GM23338 (cell line): Measurements from ENCODE around the gene TMEM9. TPM values are rescaled to one million over a fixed set of nuclear protein-coding genes. Genes with fewer than 3 reads are reported as not detected.

Source experiments
- ATAC-seq: fragments of 200-7000 bp; cut with Tn5 transposase; 3 replicates; pipeline ENCODE4 v1.9.1; 2020
- DNase-seq: peaks from one replicate; pipeline ENCODE4 v3.0.0-alpha.2; 2015; ENCODE audit warnings: low spot score
- H2AFZ ChIP-seq: fragments of 200-600 bp; sonication (generic); 2 replicates; pipeline ENCODE4 v1.8.0; 2016; ENCODE audit warnings: antibody characterized with exemption, mild to moderate bottlenecking, moderate library complexity
- H3F3A ChIP-seq: fragments of 200-600 bp; sonication (generic); replicated peaks from 2 replicates; pipeline ENCODE4 v1.8.0; 2017; ENCODE audit warnings: antibody characterized with exemption, mixed run types, low read depth
- H3K27ac ChIP-seq: fragments of 200-600 bp; sonication (generic); 2 replicates; pipeline ENCODE4 v1.6.1; 2016; ENCODE audit warnings: low read depth
- H3K27me3 ChIP-seq: fragments of 200-600 bp; sonication (generic); 2 replicates; pipeline ENCODE4 v1.8.0; 2016; ENCODE audit warnings: mild to moderate bottlenecking, mixed run types, moderate library complexity; ENCODE audit not compliant: insufficient read depth
- H3K36me3 ChIP-seq: fragments of 200-600 bp; sonication (generic); 2 replicates; pipeline ENCODE4 v1.8.0; 2016; ENCODE audit warnings: mild to moderate bottlenecking; ENCODE audit not compliant: insufficient read depth
- H3K4me1 ChIP-seq: fragments of 200-600 bp; sonication (generic); 2 replicates; pipeline ENCODE4 v1.8.0; 2016; ENCODE audit warnings: mild to moderate bottlenecking, moderate library complexity; ENCODE audit not compliant: insufficient read depth
- H3K4me2 ChIP-seq: fragments of 200-600 bp; sonication (generic); 2 replicates; pipeline ENCODE4 v1.7.1; 2017; ENCODE audit warnings: mixed run types
- H3K4me3 ChIP-seq: fragments of 200-600 bp; sonication (generic); 2 replicates; pipeline ENCODE4 v1.6.1; 2016; ENCODE audit warnings: mixed run types
- H3K79me2 ChIP-seq: fragments of 200-600 bp; sonication (generic); replicated peaks from 2 replicates; pipeline ENCODE4 v1.8.0; 2017; ENCODE audit warnings: mild to moderate bottlenecking; ENCODE audit not compliant: insufficient read depth
- H3K9me2 ChIP-seq: fragments of 200-600 bp; sonication (generic); 2 replicates; pipeline ENCODE4 v1.8.0; 2017; ENCODE audit not compliant: insufficient read depth
- H4K20me1 ChIP-seq: fragments of 200-600 bp; sonication (generic); replicated peaks from 2 replicates; pipeline ENCODE4 v1.8.0; 2017; ENCODE audit warnings: mild to moderate bottlenecking; ENCODE audit not compliant: insufficient read depth
- H3K27ac Mint-ChIP-seq: 2 replicates; pipeline ENCODE4 v1.8.0; 2020; ENCODE audit warnings: inconsistent platforms, mild to moderate bottlenecking, moderate library complexity, mixed read lengths
- H3K27me3 Mint-ChIP-seq: 3 replicates; pipeline ENCODE4 v1.8.0; 2022; ENCODE audit warnings: low read depth, mild to moderate bottlenecking, moderate library complexity, mixed read lengths, inconsistent platforms; ENCODE audit not compliant: insufficient read depth, poor library complexity
- H3K36me3 Mint-ChIP-seq: 3 replicates; pipeline ENCODE4 v1.8.0; 2021; ENCODE audit warnings: low read depth, mild to moderate bottlenecking, inconsistent platforms, moderate library complexity, mixed read lengths
- H3K4me1 Mint-ChIP-seq: 3 replicates; pipeline ENCODE4 v1.8.0; 2020; ENCODE audit warnings: mild to moderate bottlenecking, inconsistent platforms, mixed read lengths
- H3K4me3 Mint-ChIP-seq: 3 replicates; pipeline ENCODE4 v1.8.0; 2021; ENCODE audit warnings: moderate library complexity, mild to moderate bottlenecking, inconsistent platforms, mixed read lengths
- H3K9me3 Mint-ChIP-seq: 3 replicates; pipeline ENCODE4 v1.8.0; 2020; ENCODE audit warnings: moderate library complexity, mild to moderate bottlenecking, inconsistent platforms, mixed read lengths
- CREB1 ChIP-seq: fragments of 250-450 bp; sonication (Bioruptor Pico); IDR thresholded peaks from 2 replicates; pipeline ENCODE4 v1.5.0; 2020; ENCODE audit warnings: low read depth, mild to moderate bottlenecking, moderate library complexity
- POLR2AphosphoS5 ChIP-seq: IDR thresholded peaks from 2 replicates; pipeline ENCODE4 v1.6.1; 2016; ENCODE audit warnings: antibody characterized with exemption, low read depth
- polyA plus RNA-seq: library from polyadenylated mRNA; unstranded; fragments of >200 nt; fragmentation: Nextera tagmentation; extraction: Ambion mirVana; gene quantifications from 2 replicates; pipeline ENCODE4 v1.2.1, GENCODE V29; 2016
- total RNA-seq: library from RNA; depleted of rRNA; stranded (reverse); fragments of >200 nt; shearing (Covaris generic); gene quantifications from 2 replicates; pipeline ENCODE4 v1.2.3, GENCODE V29; 2014
- TF ChIP-seq, protein P1 (sequence below): fragments of 250-450 bp; sonication (Bioruptor Pico); IDR thresholded peaks from 2 replicates; pipeline ENCODE4 v1.5.0; 2020; ENCODE audit warnings: mild to moderate bottlenecking, moderate library complexity
- TF ChIP-seq, protein P2 (sequence below): IDR thresholded peaks from one replicate; pipeline ENCODE4 v1.6.1; 2018; ENCODE audit warnings: antibody characterized with exemption; ENCODE audit not compliant: unreplicated experiment

The TMEM9 gene
- total and polyA plus RNA-seq, 2 experiments from 2014 or later: 78.6 to 147 TPM

DNA sequence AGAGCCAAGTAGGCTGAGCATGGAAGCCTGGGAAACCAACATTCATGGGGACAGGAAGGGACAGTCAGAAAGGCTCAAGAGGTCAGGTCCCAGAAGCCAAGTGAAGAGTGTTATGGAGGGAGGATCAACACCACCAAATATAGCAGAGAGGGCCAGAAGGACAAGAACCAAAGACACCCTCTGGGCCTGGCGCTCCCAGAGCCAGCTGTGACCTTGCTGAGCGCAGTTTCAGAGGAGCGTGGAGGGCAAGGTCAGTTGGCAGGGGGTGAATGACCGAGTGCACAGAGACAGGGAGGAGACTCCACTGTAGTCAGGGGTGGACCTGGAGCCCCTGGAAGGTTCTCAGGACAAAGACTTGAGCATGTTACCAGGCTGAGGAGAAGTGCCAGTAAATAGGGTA is 22.9 kb downstream of the TMEM9 start:
- Histone ChIP-seq H3K27ac (no peak overlapping the region), H3K4me3 (no peak overlapping the region), H3K4me2 (no peak overlapping the region), H3K9me2 (no peaks in the 10 kb centered on the region), H4K20me1 (no peaks in the 10 kb centered on the region), H3K79me2 (no peaks in the 10 kb centered on the region), H2AFZ (no peak overlapping the region), H3K27me3 (no peaks in the 10 kb centered on the region), H3K4me1 (peaks cover 8% of the 10 kb centered on the region; the same call in 1 of the 2 replicates), H3K36me3 (no peaks in the 10 kb centered on the region; the same call in 1 of the 2 replicates), H3F3A (no peaks in the 10 kb centered on the region)
- H3K4me3 Mint-ChIP-seq: no peak overlapping the region
- H3K27ac Mint-ChIP-seq: no peak overlapping the region
- H3K4me1 Mint-ChIP-seq: peaks cover 11% of the 10 kb centered on the region
- ATAC-seq: no peak
- H3K27me3 Mint-ChIP-seq: peaks cover 21% of the 10 kb centered on the region
- peaks cover 30% of the 10 kb centered on the region for H3K36me3 Mint-ChIP-seq
- H3K9me3 Mint-ChIP-seq: no peaks in the 10 kb centered on the region; the same call in 2 of the 3 replicates
- TF ChIP-seq, protein P1, sequence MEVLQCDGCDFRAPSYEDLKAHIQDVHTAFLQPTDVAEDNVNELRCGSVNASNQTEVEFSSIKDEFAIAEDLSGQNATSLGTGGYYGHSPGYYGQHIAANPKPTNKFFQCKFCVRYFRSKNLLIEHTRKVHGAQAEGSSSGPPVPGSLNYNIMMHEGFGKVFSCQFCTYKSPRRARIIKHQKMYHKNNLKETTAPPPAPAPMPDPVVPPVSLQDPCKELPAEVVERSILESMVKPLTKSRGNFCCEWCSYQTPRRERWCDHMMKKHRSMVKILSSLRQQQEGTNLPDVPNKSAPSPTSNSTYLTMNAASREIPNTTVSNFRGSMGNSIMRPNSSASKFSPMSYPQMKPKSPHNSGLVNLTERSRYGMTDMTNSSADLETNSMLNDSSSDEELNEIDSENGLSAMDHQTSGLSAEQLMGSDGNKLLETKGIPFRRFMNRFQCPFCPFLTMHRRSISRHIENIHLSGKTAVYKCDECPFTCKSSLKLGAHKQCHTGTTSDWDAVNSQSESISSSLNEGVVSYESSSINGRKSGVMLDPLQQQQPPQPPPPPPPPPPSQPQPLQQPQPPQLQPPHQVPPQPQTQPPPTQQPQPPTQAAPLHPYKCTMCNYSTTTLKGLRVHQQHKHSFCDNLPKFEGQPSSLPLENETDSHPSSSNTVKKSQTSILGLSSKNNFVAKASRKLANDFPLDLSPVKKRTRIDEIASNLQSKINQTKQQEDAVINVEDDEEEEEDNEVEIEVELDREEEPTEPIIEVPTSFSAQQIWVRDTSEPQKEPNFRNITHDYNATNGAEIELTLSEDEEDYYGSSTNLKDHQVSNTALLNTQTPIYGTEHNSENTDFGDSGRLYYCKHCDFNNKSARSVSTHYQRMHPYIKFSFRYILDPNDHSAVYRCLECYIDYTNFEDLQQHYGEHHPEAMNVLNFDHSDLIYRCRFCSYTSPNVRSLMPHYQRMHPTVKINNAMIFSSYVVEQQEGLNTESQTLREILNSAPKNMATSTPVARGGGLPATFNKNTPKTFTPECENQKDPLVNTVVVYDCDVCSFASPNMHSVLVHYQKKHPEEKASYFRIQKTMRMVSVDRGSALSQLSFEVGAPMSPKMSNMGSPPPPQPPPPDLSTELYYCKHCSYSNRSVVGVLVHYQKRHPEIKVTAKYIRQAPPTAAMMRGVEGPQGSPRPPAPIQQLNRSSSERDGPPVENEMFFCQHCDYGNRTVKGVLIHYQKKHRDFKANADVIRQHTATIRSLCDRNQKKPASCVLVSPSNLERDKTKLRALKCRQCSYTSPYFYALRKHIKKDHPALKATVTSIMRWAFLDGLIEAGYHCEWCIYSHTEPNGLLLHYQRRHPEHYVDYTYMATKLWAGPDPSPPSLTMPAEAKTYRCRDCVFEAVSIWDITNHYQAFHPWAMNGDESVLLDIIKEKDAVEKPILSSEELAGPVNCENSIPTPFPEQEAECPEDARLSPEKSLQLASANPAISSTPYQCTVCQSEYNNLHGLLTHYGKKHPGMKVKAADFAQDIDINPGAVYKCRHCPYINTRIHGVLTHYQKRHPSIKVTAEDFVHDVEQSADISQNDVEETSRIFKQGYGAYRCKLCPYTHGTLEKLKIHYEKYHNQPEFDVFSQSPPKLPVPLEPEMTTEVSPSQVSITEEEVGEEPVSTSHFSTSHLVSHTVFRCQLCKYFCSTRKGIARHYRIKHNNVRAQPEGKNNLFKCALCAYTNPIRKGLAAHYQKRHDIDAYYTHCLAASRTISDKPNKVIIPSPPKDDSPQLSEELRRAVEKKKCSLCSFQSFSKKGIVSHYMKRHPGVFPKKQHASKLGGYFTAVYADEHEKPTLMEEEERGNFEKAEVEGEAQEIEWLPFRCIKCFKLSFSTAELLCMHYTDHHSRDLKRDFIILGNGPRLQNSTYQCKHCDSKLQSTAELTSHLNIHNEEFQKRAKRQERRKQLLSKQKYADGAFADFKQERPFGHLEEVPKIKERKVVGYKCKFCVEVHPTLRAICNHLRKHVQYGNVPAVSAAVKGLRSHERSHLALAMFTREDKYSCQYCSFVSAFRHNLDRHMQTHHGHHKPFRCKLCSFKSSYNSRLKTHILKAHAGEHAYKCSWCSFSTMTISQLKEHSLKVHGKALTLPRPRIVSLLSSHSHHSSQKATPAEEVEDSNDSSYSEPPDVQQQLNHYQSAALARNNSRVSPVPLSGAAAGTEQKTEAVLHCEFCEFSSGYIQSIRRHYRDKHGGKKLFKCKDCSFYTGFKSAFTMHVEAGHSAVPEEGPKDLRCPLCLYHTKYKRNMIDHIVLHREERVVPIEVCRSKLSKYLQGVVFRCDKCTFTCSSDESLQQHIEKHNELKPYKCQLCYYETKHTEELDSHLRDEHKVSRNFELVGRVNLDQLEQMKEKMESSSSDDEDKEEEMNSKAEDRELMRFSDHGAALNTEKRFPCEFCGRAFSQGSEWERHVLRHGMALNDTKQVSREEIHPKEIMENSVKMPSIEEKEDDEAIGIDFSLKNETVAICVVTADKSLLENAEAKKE (CRISPR knock-in tag): no peak
- TF ChIP-seq POLR2AphosphoS5 (no peak), CREB1 (CRISPR knock-in tag) (no peak)
- TF ChIP-seq, protein P2, sequence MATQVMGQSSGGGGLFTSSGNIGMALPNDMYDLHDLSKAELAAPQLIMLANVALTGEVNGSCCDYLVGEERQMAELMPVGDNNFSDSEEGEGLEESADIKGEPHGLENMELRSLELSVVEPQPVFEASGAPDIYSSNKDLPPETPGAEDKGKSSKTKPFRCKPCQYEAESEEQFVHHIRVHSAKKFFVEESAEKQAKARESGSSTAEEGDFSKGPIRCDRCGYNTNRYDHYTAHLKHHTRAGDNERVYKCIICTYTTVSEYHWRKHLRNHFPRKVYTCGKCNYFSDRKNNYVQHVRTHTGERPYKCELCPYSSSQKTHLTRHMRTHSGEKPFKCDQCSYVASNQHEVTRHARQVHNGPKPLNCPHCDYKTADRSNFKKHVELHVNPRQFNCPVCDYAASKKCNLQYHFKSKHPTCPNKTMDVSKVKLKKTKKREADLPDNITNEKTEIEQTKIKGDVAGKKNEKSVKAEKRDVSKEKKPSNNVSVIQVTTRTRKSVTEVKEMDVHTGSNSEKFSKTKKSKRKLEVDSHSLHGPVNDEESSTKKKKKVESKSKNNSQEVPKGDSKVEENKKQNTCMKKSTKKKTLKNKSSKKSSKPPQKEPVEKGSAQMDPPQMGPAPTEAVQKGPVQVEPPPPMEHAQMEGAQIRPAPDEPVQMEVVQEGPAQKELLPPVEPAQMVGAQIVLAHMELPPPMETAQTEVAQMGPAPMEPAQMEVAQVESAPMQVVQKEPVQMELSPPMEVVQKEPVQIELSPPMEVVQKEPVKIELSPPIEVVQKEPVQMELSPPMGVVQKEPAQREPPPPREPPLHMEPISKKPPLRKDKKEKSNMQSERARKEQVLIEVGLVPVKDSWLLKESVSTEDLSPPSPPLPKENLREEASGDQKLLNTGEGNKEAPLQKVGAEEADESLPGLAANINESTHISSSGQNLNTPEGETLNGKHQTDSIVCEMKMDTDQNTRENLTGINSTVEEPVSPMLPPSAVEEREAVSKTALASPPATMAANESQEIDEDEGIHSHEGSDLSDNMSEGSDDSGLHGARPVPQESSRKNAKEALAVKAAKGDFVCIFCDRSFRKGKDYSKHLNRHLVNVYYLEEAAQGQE: no peak
- DNase-seq: no peak
